SK-N-SH treated with all-trans-retinoic acid at 6 μM for 48 hours (cell line): ENCODE measurements around the gene KCNG2.

Source experiments
- ATAC-seq: fragments of 200-7000 bp; cut with Tn5 transposase; 3 replicates; pipeline ENCODE4 v1.9.1; 2020; ENCODE audit warnings: mild to moderate bottlenecking, moderate library complexity
- ARNTL ChIP-seq: fragments of 450-650 bp; formaldehyde crosslinking; IDR thresholded peaks from 2 replicates; pipeline ENCODE4 v1.5.0; 2020; ENCODE audit warnings: low read depth, mild to moderate bottlenecking, moderate library complexity, borderline replicate concordance
- BACH2 ChIP-seq: fragments of 250-450 bp; sonication (Bioruptor Pico); IDR thresholded peaks from 2 replicates; pipeline ENCODE4 v1.9.0; 2021; ENCODE audit warnings: mild to moderate bottlenecking, borderline replicate concordance
- CREB5 ChIP-seq: fragments of 250-450 bp; sonication (Bioruptor Pico); IDR thresholded peaks from 2 replicates; pipeline ENCODE4 v1.5.1; 2020; ENCODE audit warnings: low read depth, mild to moderate bottlenecking, moderate library complexity
- CSDC2 ChIP-seq: fragments of 250-450 bp; sonication (Bioruptor Pico); IDR thresholded peaks from 2 replicates; pipeline ENCODE4 v1.5.0; 2020; ENCODE audit warnings: mild to moderate bottlenecking, moderate library complexity
- CSRNP3 ChIP-seq: fragments of 250-450 bp; sonication (Bioruptor Pico); IDR thresholded peaks from 2 replicates; pipeline ENCODE4 v1.5.1; 2021; ENCODE audit warnings: mild to moderate bottlenecking, moderate library complexity
- ESRRG ChIP-seq: fragments of 250-450 bp; sonication (Bioruptor Pico); IDR thresholded peaks from 2 replicates; pipeline ENCODE4 v1.6.1; 2021; ENCODE audit warnings: mild to moderate bottlenecking
- GLIS3 ChIP-seq: fragments of 250-450 bp; sonication (Bioruptor Pico); IDR thresholded peaks from 2 replicates; pipeline ENCODE4 v1.5.0; 2020; ENCODE audit warnings: mild to moderate bottlenecking, moderate library complexity
- OSR1 ChIP-seq: fragments of 250-450 bp; sonication (Bioruptor Pico); IDR thresholded peaks from 2 replicates; pipeline ENCODE4 v1.8.0; 2022; ENCODE audit warnings: moderate library complexity, mild to moderate bottlenecking, inconsistent platforms
- PATZ1 ChIP-seq: fragments of 250-450 bp; sonication (Bioruptor Pico); IDR thresholded peaks from 2 replicates; pipeline ENCODE4 v1.8.0; 2020; ENCODE audit warnings: mild to moderate bottlenecking, moderate library complexity, borderline replicate concordance
- POU6F1 ChIP-seq: fragments of 250-450 bp; sonication (Bioruptor Pico); IDR thresholded peaks from 2 replicates; pipeline ENCODE4 v1.8.0; 2021; ENCODE audit warnings: low read depth, mild to moderate bottlenecking, moderate library complexity, borderline replicate concordance
- SNAI2 ChIP-seq: fragments of 250-450 bp; sonication (Bioruptor Pico); IDR thresholded peaks from 2 replicates; pipeline ENCODE4 v1.5.0; 2020; ENCODE audit warnings: mild to moderate bottlenecking, moderate library complexity
- TCF4 ChIP-seq: fragments of 250-450 bp; sonication (Bioruptor Pico); IDR thresholded peaks from 2 replicates; pipeline ENCODE4 v1.8.0; 2021; ENCODE audit warnings: mild to moderate bottlenecking, moderate library complexity, borderline replicate concordance
- TOX ChIP-seq: fragments of 250-450 bp; sonication (Bioruptor Pico); IDR thresholded peaks from 2 replicates; pipeline ENCODE4 v1.8.0; 2021; ENCODE audit warnings: mild to moderate bottlenecking, moderate library complexity, borderline replicate concordance
- TSHZ2 ChIP-seq: fragments of 250-450 bp; sonication (Bioruptor Pico); IDR thresholded peaks from 2 replicates; pipeline ENCODE4 v1.5.0; 2020; ENCODE audit warnings: mild to moderate bottlenecking, moderate library complexity
- ZC3H10 ChIP-seq: fragments of 250-450 bp; sonication (Bioruptor Pico); IDR thresholded peaks from 2 replicates; pipeline ENCODE4 v1.5.1; 2021; ENCODE audit warnings: mild to moderate bottlenecking, moderate library complexity
- ZFP3 ChIP-seq: fragments of 250-450 bp; sonication (Bioruptor Pico); IDR thresholded peaks from 2 replicates; pipeline ENCODE4 v1.5.0; 2020; ENCODE audit warnings: mild to moderate bottlenecking, moderate library complexity
- ZNF565 ChIP-seq: fragments of 450-650 bp; formaldehyde crosslinking; conservative IDR thresholded peaks from 2 replicates; pipeline ENCODE4 v1.5.0; 2020; ENCODE audit warnings: low read depth, mild to moderate bottlenecking, moderate library complexity
- ZNF70 ChIP-seq: fragments of 450-650 bp; formaldehyde crosslinking; IDR thresholded peaks from 2 replicates; pipeline ENCODE4 v1.5.0; 2020; ENCODE audit warnings: mild to moderate bottlenecking, moderate library complexity
- ZNF8 ChIP-seq: fragments of 450-650 bp; formaldehyde crosslinking; IDR thresholded peaks from 2 replicates; pipeline ENCODE4 v1.5.0; 2020; ENCODE audit warnings: mild to moderate bottlenecking, moderate library complexity

The KCNG2 gene

GRCh38 chr18:79905389-79905911 is 107.7 kb downstream of the KCNG2 start:
- ATAC-seq: no peak

GRCh38 chr18:79905993-79906392 is 108.3 kb downstream of the KCNG2 start:
- no peak for ATAC-seq
- TF ChIP-seq TCF4 (CRISPR knock-in tag): no peak
- no peak for TF ChIP-seq ARNTL (CRISPR knock-in tag)
- TF ChIP-seq ZNF565 (CRISPR knock-in tag): no peak
- no peak for TF ChIP-seq OSR1 (CRISPR knock-in tag)
- no peak for TF ChIP-seq CSDC2 (CRISPR knock-in tag)
- TF ChIP-seq ZC3H10: no peak
- no peak for TF ChIP-seq PATZ1 (CRISPR knock-in tag)
- TF ChIP-seq, all 23 proteins: peak for 0

More at GRCh38 chr18:79905389-79905911, 107.7 kb downstream of the KCNG2 start:
- no peak for TF ChIP-seq ARNTL (CRISPR knock-in tag)
- TF ChIP-seq ZFP3: no peak
- TF ChIP-seq CSDC2 (CRISPR knock-in tag): no peak

GRCh38 chr18:79906706-79907105 is 109.0 kb downstream of the KCNG2 start:
- TF ChIP-seq TSHZ2 (CRISPR knock-in tag) (no peak), POU6F1 (CRISPR knock-in tag) (no peak), ZNF70 (CRISPR knock-in tag) (no peak), ZC3H10 (no peak), CREB5 (CRISPR knock-in tag) (no peak), TOX (no peak), ZNF8 (CRISPR knock-in tag) (no peak), ZFP3 (no peak), SNAI2 (CRISPR knock-in tag) (no peak), TCF4 (CRISPR knock-in tag) (no peak), GLIS3 (CRISPR knock-in tag) (no peak), ZNF565 (CRISPR knock-in tag) (no peak)

GRCh38 chr18:79910563-79911343 is 113.0 kb downstream of the KCNG2 start:
- TF ChIP-seq SNAI2 (CRISPR knock-in tag) (no peak), ZNF8 (CRISPR knock-in tag) (no peak), ZFP3 (no peak), BACH2 (no peak), CREB5 (CRISPR knock-in tag) (no peak), ESRRG (CRISPR knock-in tag) (no peak), GLIS3 (CRISPR knock-in tag) (no peak), OSR1 (CRISPR knock-in tag) (no peak), TCF4 (CRISPR knock-in tag) (no peak), TOX (no peak), TSHZ2 (CRISPR knock-in tag) (no peak), ZNF70 (CRISPR knock-in tag) (no peak), ARNTL (CRISPR knock-in tag) (no peak), CSRNP3 (CRISPR knock-in tag) (no peak)
- TF ChIP-seq, all 23 proteins: peak for 0
- no peak for ATAC-seq

More at GRCh38 chr18:79906706-79907105, 109.0 kb downstream of the KCNG2 start:
- no peak for ATAC-seq
